GM12864 (cell line): ENCODE results near the gene PAX5.

Source experiments
- DNase-seq: peaks from one replicate; pipeline ENCODE4 v3.0.0-alpha.2; 2011; ENCODE audit warnings: low read depth
- H3K4me3 ChIP-seq: 2 replicates; pipeline ENCODE4 v1.5.1; 2011; ENCODE audit warnings: mild to moderate bottlenecking, low read depth, low read length, control low read depth
- CTCF ChIP-seq: IDR thresholded peaks from 2 replicates; pipeline ENCODE4 v1.5.1; 2011; ENCODE audit warnings: low read depth, mild to moderate bottlenecking, moderate library complexity, low read length, control low read depth, inconsistent platforms; ENCODE audit errors: missing control alignments

Gene PAX5

GRCh38 chr9:36959681-36960574, 74.1 kb downstream of the PAX5 start:
- H3K4me3 ChIP-seq: no peak overlapping the region
- no peak for DNase-seq
- no peak for TF ChIP-seq CTCF

GRCh38 chr9:36956908-36957307, 77.2 kb downstream of the PAX5 start:
- DNase-seq: no peak
- no peak overlapping the region for H3K4me3 ChIP-seq
- no peak for TF ChIP-seq CTCF

GRCh38 chr9:36950389-36950788, 83.7 kb downstream of the PAX5 start:
- no peak for TF ChIP-seq CTCF
- no peak overlapping the region for H3K4me3 ChIP-seq
- DNase-seq: no peak

GRCh38 chr9:36949466-36949865, 84.6 kb downstream of the PAX5 start:
- H3K4me3 ChIP-seq: no peak overlapping the region
- TF ChIP-seq CTCF: no peak
- no peak for DNase-seq

- TF ChIP-seq CTCF: no peak
- no peak for DNase-seq
- H3K4me3 ChIP-seq: no peak overlapping the region
These were observed 86.0 kb downstream of the PAX5 start for GRCh38 chr9:36948051-36948450.

GRCh38 chr9:36946653-36947052, 87.4 kb downstream of the PAX5 start:
- H3K4me3 ChIP-seq: no peak overlapping the region
- DNase-seq: no peak
- no peak for TF ChIP-seq CTCF

GRCh38 chr9:36945999-36946398, 88.1 kb downstream of the PAX5 start:
- no peak for TF ChIP-seq CTCF
- H3K4me3 ChIP-seq: no peak overlapping the region
- DNase-seq: no peak
